HCT116 (cell line): ENCODE measurements around the gene SDK1. TPM values are rescaled to one million over a fixed set of nuclear protein-coding genes. Genes with fewer than 3 reads are reported as not detected.

Experiments
- ATAC-seq: fragments of 200-7000 bp; cut with Tn5 transposase; 2 replicates; pipeline ENCODE4 v1.9.1; 2020; ENCODE audit warnings: mild to moderate bottlenecking, moderate library complexity
- BruUV-seq: library from RNA; stranded (reverse); fragments of 400-500 nt; replicated peaks from 2 replicates; lab custom pipeline; 2021; lab: Mats Ljungman, UMichigan
- CTCF ChIA-PET: fragments of 300-600 bp; sonication (Branson Sonifier 250); formaldehyde crosslinking; loops from one replicate; lab custom pipeline; 2021; ENCODE audit warnings: antibody characterized with exemption; lab: Charles Lee
- POLR2A ChIA-PET: fragments of 300-600, 350-600 bp; sonication (Branson Sonifier 250); formaldehyde crosslinking; loops from one replicate; lab custom pipeline; 2021; ENCODE audit warnings: antibody characterized with exemption; lab: Charles Lee
- RAD21 ChIA-PET, 2 experiments: fragments of 300-600 bp; sonication (Branson Sonifier 250); formaldehyde crosslinking; loops; one replicate each; lab custom pipeline; 2023; ENCODE audit warnings: low total read pairs in 2 of 2; ENCODE audit not compliant: uncharacterized antibody in 2 of 2, unreplicated experiment in 2 of 2, low non-redundant PET in 1 of 2; lab: Charles Lee
- DNase-seq: peaks from one replicate; pipeline ENCODE4 v3.0.0-alpha.2; 2010; ENCODE audit warnings: low read depth, low spot score
- H2AFZ ChIP-seq: fragments of 200-600 bp; shearing (Covaris generic), sonication (generic); 2 replicates; pipeline ENCODE4 v1.6.1; 2017; ENCODE audit warnings: low read depth, mixed run types, mixed read lengths, antibody characterized with exemption, low read length; ENCODE audit not compliant: poor library complexity, severe bottlenecking
- H3K27ac ChIP-seq: 2 replicates; pipeline ENCODE4 v1.5.1; 2012; ENCODE audit warnings: low read depth, low read length
- H3K27me3 ChIP-seq: fragments of 200-600 bp; sonication (generic); 2 replicates; pipeline ENCODE4 v1.6.1; 2016; ENCODE audit warnings: mixed run types, low read length, mixed read lengths; ENCODE audit not compliant: insufficient read depth
- H3K36me3 ChIP-seq, 2 experiments: fragments of 200-500 bp in 1 of 2; fragments of 200-600 bp in 1 of 2; sonication (Bioruptor generic) in 1 of 2; sonication (generic) in 1 of 2; 2 replicates each; pipeline versions ENCODE4 v1.5.1 to v1.6.1; 2014 to 2016; ENCODE audit warnings: low read length in 2 of 2, inconsistent platforms in 1 of 2, mixed read lengths in 1 of 2, mixed run types in 1 of 2; ENCODE audit not compliant: insufficient read depth in 2 of 2, control insufficient read depth in 1 of 2
- H3K4me1 ChIP-seq, 2 experiments: fragments of 200-600 bp in 1 of 2; sonication (generic) in 1 of 2; 2 replicates each; pipeline versions ENCODE4 v1.5.1 to v1.6.1; 2012 to 2017; ENCODE audit warnings: low read length in 2 of 2, inconsistent platforms in 1 of 2, mild to moderate bottlenecking in 1 of 2, mixed read lengths in 1 of 2, mixed run types in 1 of 2, moderate library complexity in 1 of 2; ENCODE audit not compliant: insufficient read depth in 2 of 2, control insufficient read depth in 1 of 2
- H3K4me2 ChIP-seq: fragments of 200-600 bp; sonication (generic); 2 replicates; pipeline ENCODE4 v1.6.1; 2017; ENCODE audit warnings: mixed run types, low read length, mixed read lengths
- H3K4me3 ChIP-seq, 2 experiments: fragments of 200-600 bp in 1 of 2; sonication (generic) in 1 of 2; replicated peaks in 1 of 2; 2 replicates each; pipeline ENCODE4 v1.5.1; 2011 to 2016; ENCODE audit warnings: low read length in 2 of 2, control low read depth in 1 of 2, low read depth in 1 of 2, mild to moderate bottlenecking in 1 of 2, mixed read lengths in 1 of 2, mixed run types in 1 of 2
- H3K79me2 ChIP-seq: fragments of 200-600 bp; sonication (generic); 2 replicates; pipeline ENCODE4 v1.6.1; 2017; ENCODE audit warnings: mild to moderate bottlenecking, mixed run types, low read length, moderate library complexity, mixed read lengths; ENCODE audit not compliant: insufficient read depth
- H3K9ac ChIP-seq: fragments of 200-600 bp; sonication (generic); 2 replicates; pipeline ENCODE4 v1.6.1; 2016; ENCODE audit warnings: low read length, mixed read lengths
- H3K9me2 ChIP-seq: fragments of 200-600 bp; sonication (generic), shearing (Covaris generic); 2 replicates; pipeline ENCODE4 v1.6.1; 2017; ENCODE audit warnings: mixed run types, mild to moderate bottlenecking, moderate library complexity; ENCODE audit not compliant: insufficient read depth
- H3K9me3 ChIP-seq, 2 experiments: fragments of 200-500 bp in 1 of 2; fragments of 200-600 bp in 1 of 2; sonication (Bioruptor generic) in 1 of 2; sonication (generic) in 1 of 2; 2 replicates each; pipeline ENCODE4 v1.6.1; 2014 to 2017; ENCODE audit warnings: low read length in 2 of 2, mixed read lengths in 2 of 2, inconsistent platforms in 1 of 2, low read depth in 1 of 2, mild to moderate bottlenecking in 1 of 2, mixed run types in 1 of 2, moderate library complexity in 1 of 2; ENCODE audit not compliant: control insufficient read depth in 1 of 2, insufficient read depth in 1 of 2
- H4K20me1 ChIP-seq: fragments of 200-600 bp; sonication (generic), shearing (Covaris generic); 2 replicates; pipeline ENCODE4 v1.6.1; 2017; ENCODE audit warnings: mixed run types, mild to moderate bottlenecking, moderate library complexity; ENCODE audit not compliant: insufficient read depth
- CEBPB ChIP-seq: IDR thresholded peaks from 2 replicates; pipeline ENCODE4 v1.6.1; 2012; ENCODE audit warnings: low read depth
- EGR1 ChIP-seq: IDR thresholded peaks from 2 replicates; pipeline ENCODE4 v1.6.1; 2012; ENCODE audit warnings: low read depth
- ELF1 ChIP-seq: IDR thresholded peaks from 2 replicates; pipeline ENCODE4 v1.6.1; 2012; ENCODE audit warnings: low read depth, borderline replicate concordance
- EZH2 ChIP-seq: fragments of 200-600 bp; sonication (generic); IDR thresholded peaks from 2 replicates; pipeline ENCODE4 v1.6.1; 2017; ENCODE audit warnings: antibody characterized with exemption, mixed run types
- EZH2phosphoT487 ChIP-seq: fragments of 200-600 bp; IDR thresholded peaks from 2 replicates; pipeline ENCODE4 v1.6.1; 2018; ENCODE audit warnings: antibody characterized with exemption, borderline replicate concordance
- POLR2AphosphoS5 ChIP-seq: IDR thresholded peaks from 2 replicates; pipeline ENCODE4 v1.6.1; 2011; ENCODE audit warnings: mild to moderate bottlenecking, low read depth, low read length, moderate library complexity
- RAD21 ChIP-seq: IDR thresholded peaks from 2 replicates; pipeline ENCODE4 v1.6.1; 2012; ENCODE audit warnings: low read depth, mild to moderate bottlenecking
- SP1 ChIP-seq: IDR thresholded peaks from 2 replicates; pipeline ENCODE4 v1.6.1; 2012; ENCODE audit warnings: low read depth
- SRF ChIP-seq: IDR thresholded peaks from 2 replicates; pipeline ENCODE4 v1.6.1; 2012; ENCODE audit warnings: low read depth
- TCF7L2 ChIP-seq: IDR thresholded peaks from 2 replicates; pipeline ENCODE4 v1.7.0; 2011; ENCODE audit warnings: borderline replicate concordance, inconsistent platforms; ENCODE audit not compliant: insufficient read depth, insufficient read length; ENCODE audit errors: extremely low read depth
- ZBTB33 ChIP-seq: IDR thresholded peaks from 2 replicates; pipeline ENCODE4 v1.6.1; 2011; ENCODE audit warnings: mild to moderate bottlenecking, low read length, moderate library complexity; ENCODE audit not compliant: insufficient replicate concordance; ENCODE audit errors: extremely low read depth
- ZNF274 ChIP-seq: fragments of 200-500 bp; sonication (Bioruptor generic); IDR thresholded peaks from 2 replicates; pipeline ENCODE4 v1.6.1; 2014; ENCODE audit warnings: mild to moderate bottlenecking, low read depth, low read length, inconsistent platforms
- intact Hi-C: fragments of 100-400 bp; cut with micrococcal nuclease; formaldehyde crosslinking; loops from 2 replicates; pipeline ENCODE4 v1.10.0; 2022
- total RNA-seq: library from RNA; stranded (reverse); gene quantifications from one replicate; pipeline ENCODE4 v1.2.1, GENCODE V29; 2021; ENCODE audit not compliant: unreplicated experiment

The SDK1 gene
- total RNA-seq, 1 experiment from 2014 or later, result 0.05 TPM

- Histone ChIP-seq H3K4me1 (no peaks in the 10 kb centered on the region), H2AFZ (no peak overlapping the region), H3K36me3 (no peaks in the 10 kb centered on the region)
- POLR2A ChIA-PET, result no interaction called here
- TF ChIP-seq ZBTB33, result no peak
- no peak for TF ChIP-seq POLR2AphosphoS5
- no peak for TF ChIP-seq EZH2phosphoT487
- TF ChIP-seq EZH2, result no peak
- TF ChIP-seq ELF1, result no peak
- no peak for TF ChIP-seq RAD21
- TF ChIP-seq TCF7L2, result no peak
- TF ChIP-seq SRF, result no peak
- TF ChIP-seq ZNF274, result no peak
- TF ChIP-seq EGR1, result no peak
- no peak for TF ChIP-seq CEBPB
- no peak for TF ChIP-seq SP1
- TF ChIP-seq, all 23 proteins: peak for 0
- H3K27ac ChIP-seq, result no peak overlapping the region
- no peak overlapping the region for H3K4me3 ChIP-seq
- BruUV-seq, result no TSS peak
- peaks cover 23% of the 10 kb centered on the region for H3K27me3 ChIP-seq
- ATAC-seq, result no peak
- RAD21 ChIA-PET, result no interaction called here
- H4K20me1 ChIP-seq, result no peaks in the 10 kb centered on the region
- intact Hi-C loops, result no loop called here
- no peaks in the 10 kb centered on the region for H3K9me2 ChIP-seq
- no peak overlapping the region for H3K9ac ChIP-seq
- H3K9me3 ChIP-seq, result no peaks in the 10 kb centered on the region
- no peaks in the 10 kb centered on the region for H3K79me2 ChIP-seq
- CTCF ChIA-PET, result no interaction called here
- no peak for DNase-seq
- H3K4me2 ChIP-seq, result no peak overlapping the region
Measured at GRCh38 chr7:3795141-3795540, 494.1 kb downstream of the SDK1 start.
